HT1080 (cell line): Measurements from ENCODE around the gene MTG2. TPM values are rescaled to one million over a fixed set of nuclear protein-coding genes. Genes with fewer than 3 reads are reported as not detected.
"Not testable (repeated sequence)": the region's sequence is repeated elsewhere in the genome, so short reads cannot be mapped to it uniquely, and the experiment has no call there.

Experiments used
- DNase-seq: peaks from one replicate; pipeline ENCODE4 v3.0.0-alpha.2; 2015; ENCODE audit warnings: low read depth
- total RNA-seq: library from RNA; depleted of rRNA; stranded (reverse); fragments of >200 nt; shearing (Covaris generic); gene quantifications from 2 replicates; pipeline ENCODE4 v1.2.3, GENCODE V29; 2014

The MTG2 gene
- total RNA-seq, 1 experiment from 2014 or later = 39.1 TPM

DNA sequence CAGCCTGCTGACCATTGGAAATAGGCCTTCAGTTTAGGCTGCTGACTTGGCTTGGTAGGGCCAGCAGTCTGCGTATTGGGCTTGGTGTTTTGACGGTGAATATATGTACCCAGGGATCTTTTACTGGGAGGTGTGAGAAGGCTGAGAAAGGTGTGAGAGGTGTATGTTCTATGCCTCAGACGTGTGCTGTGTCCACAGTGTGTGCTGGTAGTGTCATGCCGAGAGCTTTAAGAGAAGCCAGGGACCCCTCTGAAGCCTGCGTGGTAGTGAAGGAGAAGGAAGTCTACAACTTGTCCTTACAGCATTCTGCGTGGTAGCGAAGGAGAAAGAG is 37.2 kb upstream of the MTG2 start:
- DNase-seq = no peak

DNA sequence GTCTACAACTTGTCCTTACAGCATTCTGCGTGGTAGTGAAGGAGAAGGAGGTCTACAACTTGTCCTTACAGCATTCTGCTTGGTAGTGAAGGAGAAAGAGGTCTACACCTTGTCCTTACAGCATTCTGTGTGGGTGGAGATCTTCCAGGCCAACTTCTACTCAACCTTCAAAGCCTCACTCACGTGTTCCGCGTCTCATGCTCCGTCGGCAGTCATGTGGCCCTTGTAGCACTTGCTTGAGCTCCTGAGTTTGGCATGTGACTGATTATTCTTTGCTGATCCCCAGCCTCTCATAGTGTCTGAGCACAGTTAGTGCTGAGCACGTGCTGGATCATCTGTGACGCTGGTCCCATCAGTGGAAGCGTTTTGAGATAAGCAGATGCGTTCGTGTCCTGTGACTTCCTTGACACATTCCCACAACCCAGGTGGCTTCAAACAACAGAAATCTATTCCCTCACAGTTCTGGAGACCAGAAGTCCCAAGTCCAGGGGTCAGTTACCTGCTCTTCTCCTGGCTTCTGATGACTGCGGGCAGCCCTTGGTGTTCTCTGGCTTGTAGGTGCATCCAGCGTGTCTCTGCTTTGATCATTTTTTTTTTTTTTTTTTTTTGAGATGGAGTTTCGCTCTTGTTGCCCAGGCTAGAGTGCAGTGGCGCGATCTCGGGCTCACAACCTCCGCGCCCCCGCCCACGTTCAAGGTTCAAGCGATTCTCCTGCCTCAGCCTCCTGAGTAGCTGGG is 36.6 kb upstream of the MTG2 start:
- DNase-seq = no peak

DNA sequence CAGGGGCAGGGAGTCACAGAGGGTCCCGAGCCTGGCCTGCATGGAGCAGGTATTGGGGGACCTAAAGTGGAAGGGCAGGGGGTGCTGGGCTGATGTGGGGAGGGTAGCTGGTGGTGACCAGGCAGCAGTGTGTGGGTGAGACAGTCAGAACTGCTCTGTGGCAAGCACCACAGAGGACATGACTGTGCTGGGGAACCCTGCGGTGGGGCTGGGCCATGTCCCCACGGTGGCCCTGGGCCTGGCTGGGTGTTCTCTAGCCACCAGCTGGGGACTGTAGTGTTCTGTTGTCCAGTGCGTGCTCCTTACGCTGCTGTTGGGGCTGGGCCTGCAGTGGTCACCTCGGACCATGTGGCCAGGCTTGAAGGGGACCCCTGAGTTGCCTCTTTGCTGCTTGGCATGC is 35.7 kb upstream of the MTG2 start:
- no peak for DNase-seq

DNA sequence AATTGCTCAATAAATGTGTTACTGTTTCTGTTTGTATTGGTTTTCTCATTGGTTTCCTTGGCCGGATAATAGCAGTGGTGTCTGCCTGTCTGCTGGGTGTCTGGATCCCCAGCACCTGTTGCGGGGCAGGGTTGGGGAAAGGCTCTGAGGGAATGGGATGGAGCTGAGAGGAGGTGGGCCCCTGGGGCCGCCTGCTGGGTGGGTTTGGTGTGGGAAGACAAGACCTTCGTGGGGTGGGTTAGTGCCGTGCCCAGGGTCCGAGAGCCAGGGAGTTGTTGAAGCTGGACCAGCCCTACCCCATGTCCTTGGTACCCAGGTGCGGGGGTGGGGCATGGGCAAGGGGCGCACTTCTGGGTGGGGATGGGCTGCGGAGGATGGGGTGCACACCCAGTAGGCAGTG is 35.3 kb upstream of the MTG2 start:
- no peak for DNase-seq

DNA sequence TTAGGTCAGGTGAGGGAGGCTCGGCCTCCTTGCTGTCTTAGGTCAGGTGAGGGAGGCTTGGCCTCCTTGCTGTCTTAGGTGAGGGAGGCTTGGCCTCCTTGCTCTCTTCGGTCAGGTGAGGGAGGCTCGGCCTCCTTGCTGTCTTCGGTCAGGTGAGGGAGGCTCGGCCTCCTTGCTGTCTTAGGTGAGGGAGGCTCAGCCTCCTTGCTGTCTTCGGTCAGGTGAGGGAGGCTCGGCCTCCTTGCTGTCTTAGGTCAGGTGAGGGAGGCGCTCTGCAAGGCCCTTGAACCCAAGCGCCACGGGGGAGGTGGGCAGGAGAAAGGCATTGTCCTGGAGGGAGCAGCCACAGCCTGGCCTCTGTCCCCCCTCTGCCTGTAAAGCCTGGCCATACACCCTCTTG is 34.4 kb upstream of the MTG2 start:
- DNase-seq = not testable (repeated sequence)

DNA sequence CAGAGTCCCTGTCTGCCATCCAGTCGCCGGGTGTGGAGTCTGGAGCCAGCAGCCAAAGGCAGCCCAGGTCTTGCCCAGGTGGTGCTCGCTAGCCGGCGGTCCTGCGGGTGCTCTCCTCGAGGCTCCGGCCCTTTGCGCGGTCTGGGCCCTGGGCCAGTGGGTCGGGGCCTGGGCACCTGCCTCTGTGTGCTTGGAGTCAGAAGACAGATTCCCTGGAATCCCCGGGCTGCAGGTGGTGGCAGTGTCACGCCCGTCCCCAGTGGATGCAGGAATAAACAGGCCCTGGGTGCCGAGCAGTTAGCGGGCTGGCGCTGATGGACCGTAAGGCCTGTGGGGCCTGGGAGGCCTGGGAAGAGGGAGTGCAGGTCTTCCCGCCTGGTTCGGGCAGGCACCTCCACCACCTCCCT is 33.9 kb upstream of the MTG2 start:
- DNase-seq = no peak

DNA sequence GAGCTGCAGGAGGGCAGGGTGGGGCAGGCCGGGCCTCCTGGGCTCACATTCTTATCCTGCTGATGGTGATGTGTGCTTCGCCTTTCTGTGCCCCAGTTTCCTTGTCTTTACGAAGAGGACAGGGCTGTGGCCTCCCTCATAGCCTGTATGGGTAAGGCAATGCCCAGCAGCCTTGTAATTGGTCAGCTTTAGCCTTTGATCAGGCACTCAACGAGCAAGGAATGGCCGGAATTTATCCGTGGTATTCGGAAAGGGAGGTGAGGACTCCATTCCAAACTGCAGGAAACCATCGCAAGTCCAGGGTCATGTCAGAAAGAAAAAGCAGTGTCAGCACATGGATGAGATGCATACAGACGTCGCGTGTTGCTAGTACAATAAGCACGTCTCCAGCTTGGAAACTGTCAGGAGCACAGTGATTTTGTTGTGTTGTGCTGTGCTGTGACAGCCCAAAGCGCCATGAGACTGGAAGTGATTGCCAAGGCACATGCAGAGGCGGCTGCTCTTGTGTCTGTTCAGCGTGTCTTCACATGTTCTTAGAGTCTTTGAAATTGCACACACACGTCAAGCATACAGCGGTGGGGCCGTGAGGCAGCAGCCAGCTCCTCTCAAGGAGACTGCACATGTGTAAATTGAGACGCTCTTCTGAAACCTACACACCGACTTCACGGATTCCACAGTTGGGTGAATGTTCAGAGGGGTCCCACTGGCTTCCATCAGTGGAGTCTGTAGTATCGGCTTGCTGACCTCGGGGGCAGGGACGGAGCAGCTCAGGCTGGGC is 33.1 kb upstream of the MTG2 start:
- no peak for DNase-seq

DNA sequence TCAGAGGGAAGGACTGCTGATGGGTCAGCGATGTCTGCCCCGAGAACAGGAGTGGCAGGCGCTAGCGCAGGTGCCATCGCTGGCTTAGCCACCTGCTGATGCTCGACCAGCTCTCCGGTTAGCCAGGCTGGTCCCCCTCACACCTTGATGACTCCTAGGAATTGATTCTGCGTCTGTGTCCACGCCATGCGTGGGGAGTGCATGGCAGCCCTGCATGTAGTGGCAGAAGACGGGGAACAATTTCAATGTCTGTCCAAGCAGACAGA is 32.6 kb upstream of the MTG2 start:
- DNase-seq = no peak

DNA sequence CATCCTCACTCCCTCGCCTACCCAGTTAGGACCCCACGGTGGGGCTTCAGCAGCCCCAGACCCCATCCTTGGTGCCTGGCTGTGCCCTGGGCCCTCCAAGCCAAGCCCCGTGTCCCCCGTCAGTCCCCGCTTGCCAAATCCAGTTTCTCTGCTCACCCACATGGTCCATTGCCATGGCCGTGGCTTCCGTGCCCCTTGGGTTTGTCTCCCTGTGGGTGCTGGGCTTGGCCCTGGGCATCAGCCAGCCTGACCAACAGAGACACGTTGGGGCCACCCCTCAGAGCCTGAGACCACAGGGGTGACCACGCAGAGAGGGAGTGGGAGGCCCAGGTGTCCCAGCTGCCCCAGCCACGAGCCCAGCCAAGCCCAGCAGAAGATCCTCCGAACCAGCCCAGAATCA is 31.6 kb upstream of the MTG2 start:
- DNase-seq = no peak

DNA sequence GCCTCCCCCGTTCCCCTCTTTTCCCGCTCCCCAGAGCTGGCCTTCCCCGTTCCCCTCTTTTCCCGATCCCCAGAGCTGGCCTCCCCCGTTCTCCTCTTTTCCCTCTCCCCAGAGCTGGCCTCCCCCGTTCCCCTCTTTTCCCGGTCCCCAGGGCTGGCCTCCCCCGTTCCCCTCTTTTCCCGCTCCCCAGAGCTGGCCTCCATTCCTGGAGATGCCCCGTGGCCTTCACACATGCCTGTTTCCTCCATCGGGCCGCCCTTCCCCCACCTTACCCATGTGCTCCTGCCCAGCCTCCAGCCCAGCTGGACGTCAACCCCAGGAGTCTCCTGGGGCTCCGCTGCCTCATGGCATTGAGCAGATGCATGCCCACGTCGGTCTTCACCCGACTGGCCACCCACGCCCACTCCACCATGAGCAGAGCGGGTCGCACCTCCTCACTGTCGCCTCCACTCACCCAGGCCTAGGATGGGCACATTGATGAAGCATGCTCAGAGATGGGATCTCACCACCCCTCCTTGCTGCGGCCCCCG is 30.9 kb upstream of the MTG2 start:
- no peak for DNase-seq

DNA sequence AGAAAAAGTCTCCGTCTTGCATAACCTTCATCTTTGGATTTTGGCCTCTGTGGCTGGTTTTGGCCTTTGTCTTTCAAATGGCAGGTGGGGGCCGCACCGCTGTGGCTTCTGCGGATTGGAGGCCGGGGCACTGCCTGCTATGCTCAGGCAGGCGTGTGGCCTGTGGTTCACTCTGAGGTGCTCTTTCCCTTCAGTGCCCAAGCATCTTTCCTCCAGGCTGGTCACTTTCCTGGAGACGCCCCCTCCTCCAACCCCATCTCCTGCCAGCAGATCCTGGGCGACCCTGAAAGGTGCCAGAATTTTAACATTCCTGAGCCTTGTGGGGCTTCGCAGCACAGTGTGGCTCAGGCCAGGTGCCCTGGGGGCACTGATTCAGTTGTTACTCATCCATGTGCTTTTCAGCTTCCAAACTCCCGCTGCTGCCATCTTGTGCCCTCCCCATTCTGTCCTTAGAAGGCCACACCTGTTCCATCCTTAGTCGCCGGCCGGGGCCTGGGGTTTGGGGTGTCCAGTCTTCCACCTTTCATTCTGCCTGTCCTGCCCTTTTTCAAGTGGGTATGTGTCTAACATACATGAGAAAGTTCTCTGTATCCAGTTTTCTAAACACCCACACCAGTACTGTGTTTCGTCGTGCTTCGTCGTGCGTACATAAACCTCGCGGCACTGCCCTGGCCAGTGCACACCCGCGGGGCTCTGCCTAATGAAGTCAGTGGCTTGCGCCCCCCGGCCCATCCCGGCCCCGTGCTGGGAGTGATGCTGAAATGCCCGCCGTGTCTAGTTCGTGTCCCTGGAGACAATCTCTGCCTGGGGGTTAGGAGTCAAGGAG is 27.2 kb upstream of the MTG2 start:
- no peak for DNase-seq

DNA sequence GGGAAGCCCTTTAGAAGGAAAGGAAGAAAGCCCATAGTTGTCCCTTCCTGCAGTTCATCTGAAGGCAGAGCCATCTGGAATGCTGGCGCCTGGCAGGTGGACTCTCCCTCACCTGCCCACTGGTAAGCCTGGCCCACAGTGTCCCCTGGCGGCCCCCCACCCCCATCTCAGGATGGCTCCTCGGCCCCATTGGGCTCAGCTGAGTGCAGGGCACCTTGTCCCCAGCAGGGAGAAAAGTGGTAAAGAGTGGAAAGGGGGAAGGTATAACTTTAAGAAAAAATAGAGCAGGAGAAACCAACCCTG is 26.6 kb upstream of the MTG2 start:
- DNase-seq = no peak

DNA sequence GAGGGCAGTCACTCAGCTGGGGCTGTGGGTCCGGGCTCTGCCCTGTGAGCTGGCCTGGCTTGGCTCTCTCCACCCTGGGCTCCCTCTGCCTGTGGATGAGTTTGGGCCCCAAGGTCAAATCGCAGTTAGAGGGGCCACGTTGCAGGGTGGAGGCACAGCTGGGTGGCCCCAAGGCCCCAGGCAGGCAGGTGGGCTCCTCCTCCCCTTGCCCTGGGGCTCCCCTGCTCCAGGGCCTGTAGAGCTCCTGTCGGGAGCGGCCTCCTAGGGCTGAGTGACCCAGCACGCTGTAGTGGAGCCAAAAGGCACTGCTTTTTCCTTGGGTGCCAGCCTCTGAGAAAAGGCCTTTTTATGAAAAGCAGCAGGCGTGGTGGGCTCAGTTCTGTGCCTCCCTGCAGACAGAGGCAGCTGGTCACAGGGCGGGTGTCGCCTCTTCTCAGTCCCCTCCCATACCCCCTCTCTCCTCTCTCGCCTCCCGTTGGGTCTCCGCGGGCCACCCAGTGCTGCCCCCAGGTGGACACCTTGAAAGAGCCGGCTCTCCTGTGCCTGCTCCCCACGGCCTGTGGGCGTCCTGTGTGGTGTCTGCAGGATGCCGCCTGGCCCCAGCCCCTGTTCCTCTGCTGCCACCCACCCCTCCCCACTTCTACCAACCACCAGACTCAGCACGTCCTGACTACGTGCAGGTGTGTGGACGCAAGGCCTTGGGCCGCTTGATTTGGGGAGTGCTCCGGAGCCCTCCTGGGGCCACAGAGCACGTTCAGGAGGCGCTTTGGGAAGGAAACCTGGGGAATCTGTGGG is 26.0 kb upstream of the MTG2 start:
- no peak for DNase-seq

DNA sequence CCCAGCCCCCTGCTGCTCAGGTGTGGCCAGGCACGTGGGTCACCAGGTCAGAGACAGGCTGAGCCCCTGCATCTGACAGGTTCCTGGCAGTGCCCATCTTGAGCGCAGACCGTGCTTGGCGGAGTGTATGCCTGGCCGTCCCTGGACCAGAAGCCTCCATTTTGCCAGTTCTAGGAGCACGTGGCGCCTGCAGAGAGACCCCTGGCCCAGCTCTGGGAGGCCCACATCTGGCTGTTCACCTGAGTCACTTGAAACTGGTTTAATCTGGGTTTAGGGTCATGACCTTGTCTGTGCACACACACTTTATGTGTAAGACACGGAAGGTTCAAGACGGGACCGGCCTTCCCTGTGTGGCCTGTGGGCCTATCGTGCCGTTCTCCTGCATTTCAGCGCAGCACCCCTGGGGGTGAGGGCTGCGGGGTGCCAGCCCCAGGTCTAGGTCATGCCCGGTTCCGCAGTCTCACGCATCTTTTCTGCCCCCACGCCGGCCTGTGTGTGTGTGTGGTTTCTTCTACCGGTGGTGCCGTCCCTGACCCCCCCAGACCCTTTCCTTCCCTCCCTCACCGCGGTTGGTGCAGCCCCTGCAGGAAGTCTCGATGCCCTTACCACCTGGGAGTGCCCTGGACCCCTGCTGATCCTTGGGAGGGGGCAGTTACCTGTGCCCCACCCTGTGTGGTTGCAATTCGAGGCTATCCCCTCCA is 25.3 kb upstream of the MTG2 start:
- DNase-seq = no peak

DNA sequence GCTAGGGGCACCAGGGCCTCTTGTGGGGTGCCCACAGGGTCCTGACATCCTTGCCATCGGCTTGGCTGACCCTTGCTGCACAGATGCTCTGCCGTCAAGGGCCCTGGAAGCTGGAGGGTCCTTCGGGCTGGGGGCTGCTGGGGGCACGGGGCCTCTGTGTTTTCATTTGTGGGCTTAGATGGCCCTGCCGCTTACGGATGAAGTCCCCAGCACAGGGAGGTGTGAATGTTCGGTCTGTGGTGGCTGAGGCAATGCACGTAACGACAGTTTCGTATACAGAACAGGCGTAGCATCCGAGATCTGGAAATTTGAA is 24.8 kb upstream of the MTG2 start:
- DNase-seq = no peak

DNA sequence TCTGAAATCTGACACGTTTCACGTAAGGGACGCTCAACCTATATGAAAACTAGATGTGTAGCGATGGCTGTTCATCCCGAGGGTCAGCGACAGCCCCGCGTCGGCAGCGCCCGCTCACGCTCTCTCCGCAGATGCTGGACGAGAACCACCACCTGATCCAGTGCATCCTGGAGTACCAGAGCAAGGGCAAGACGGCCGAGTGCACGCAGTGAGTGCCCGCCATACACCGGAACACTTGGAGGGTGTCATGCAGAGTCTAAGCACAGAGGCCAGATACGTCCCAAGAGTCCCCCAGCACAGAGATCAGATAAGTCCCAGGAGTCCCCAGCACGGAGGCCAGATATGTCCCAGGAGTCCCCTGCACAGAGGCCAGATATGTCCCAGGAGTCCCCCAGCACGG is 24.3 kb upstream of the MTG2 start:
- no peak for DNase-seq

DNA sequence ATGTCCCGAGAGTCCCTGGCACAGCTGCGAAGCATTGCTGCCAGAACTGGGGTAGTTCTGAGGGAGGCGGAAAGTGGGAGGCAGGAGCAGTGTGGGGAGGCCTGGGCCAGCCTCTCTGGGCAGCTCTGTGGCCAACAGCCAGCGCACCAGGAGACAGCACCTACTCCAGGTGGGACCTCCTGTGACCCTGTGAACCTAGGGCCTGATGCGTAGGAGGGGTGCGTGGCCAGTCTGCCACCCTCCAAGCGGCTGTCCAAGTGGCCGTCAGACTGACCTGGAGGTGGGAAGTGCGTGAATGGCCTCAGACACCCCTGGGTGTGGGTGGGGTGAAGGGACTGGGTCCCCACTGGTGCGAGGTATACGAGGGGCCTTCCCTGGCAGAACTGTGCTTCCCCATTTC is 23.8 kb upstream of the MTG2 start:
- DNase-seq = no peak

DNA sequence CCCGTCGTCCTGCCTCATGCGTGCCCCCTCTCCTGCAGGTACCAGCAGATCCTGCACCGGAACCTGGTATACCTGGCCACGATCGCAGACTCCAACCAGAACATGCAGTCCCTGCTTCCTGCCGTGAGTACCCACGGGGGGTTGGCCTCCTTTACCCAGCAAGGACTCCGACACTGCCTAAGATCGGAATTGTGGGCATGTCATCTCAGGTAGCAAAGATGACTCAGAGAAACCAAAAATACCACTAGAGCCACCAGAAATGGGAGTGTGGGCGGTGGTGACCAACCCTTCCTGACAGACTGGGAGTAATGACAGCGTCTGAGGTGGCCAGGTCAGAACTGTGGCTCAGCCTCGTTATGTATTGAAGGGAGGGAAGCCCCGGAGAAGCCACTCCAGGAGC is 23.0 kb upstream of the MTG2 start:
- peak; percentile 25 for DNase-seq

DNA sequence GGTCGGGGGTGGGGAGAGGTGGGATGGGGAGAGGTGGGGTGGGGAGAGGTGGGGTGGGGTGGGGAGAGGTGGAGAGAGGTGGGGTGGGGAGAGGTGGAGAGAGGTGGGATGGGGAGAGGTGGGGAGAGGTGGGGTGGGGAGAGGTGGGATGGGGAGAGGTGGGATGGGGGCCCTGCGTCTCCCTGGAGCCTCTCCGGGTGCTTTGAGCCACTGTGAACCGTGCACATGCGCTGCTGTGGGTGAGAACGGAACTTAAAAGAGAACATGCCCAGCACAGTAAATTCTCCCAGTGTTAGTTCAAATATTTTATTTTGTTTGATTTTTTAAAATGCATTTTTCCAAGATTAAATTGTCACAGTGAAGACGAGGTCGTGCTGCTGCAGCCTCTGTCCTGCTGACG is 22.6 kb upstream of the MTG2 start:
- no peak for DNase-seq

DNA sequence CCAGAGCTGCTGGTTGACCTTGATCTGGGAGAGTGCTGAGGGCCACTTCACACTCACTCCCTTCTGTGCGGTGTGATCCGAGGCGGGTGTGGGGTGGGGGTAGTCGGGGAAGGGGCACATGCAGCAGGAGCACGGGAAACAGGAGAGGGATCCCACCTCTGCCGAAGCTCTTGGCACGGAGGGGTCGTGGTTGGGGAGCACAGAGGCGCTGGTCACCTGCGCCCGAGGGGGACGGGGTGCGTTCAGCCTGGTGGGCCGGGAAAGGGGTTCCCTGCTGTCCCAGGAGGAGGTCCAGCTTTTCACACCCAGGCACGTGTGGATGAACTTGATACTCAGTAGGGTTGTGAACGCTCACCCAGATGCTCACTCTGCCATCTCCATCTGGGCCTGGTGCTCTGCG is 22.0 kb upstream of the MTG2 start:
- no peak for DNase-seq

DNA sequence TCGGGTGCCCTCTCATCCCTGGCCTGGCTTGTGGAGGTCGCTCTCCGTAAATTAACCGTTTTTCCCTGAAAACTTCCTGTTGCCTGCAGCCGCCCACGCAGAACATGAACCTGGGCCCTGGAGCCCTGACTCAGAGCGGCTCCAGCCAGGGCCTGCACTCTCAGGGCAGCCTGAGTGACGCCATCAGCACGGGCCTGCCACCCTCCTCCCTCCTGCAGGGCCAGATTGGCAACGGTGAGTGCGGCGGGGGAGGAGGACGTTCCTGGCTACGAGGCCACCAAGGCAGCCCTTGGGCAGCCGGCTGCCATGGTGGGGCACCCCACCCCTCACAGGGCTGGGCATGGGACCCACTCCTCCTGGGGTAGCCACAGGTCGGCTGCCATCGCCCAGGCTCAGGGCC is 21.5 kb upstream of the MTG2 start:
- no peak for DNase-seq
